Daoy (cell line): ENCODE measurements around the gene PRDX2. TPM values are rescaled to one million over a fixed set of nuclear protein-coding genes. Genes with fewer than 3 reads are reported as not detected.
"Not testable (repeated sequence)": the region's sequence is repeated elsewhere in the genome, so short reads cannot be mapped to it uniquely, and the experiment has no call there.

ENCODE experiments used
- DNase-seq: peaks from one replicate; pipeline ENCODE4 v3.0.0-alpha.2; 2015; ENCODE audit warnings: low read depth
- total RNA-seq: library from RNA; depleted of rRNA; stranded (reverse); fragments of >200 nt; shearing (Covaris generic); gene quantifications from 2 replicates; pipeline ENCODE4 v1.2.3, GENCODE V29; 2014; rRNA removed

The PRDX2 gene
- 81.7 and 99.3 TPM in 2 replicates for total RNA-seq

GRCh38 chr19:12801466-12802266, at the start of gene PRDX2, which contains the start of gene THSD8:
PRDX2 (minus strand) TSS chr19:12801800; CDS start chr19:12801261, 539 bp downstream.
THSD8 (plus strand) TSS chr19:12802069; CDS start chr19:12802072, 3 bp downstream.
- peak; percentile 70 for DNase-seq

- peak; percentile 91 for DNase-seq
Observed at GRCh38 chr19:12847159-12848139, 45.8 kb upstream of the PRDX2 start.

GRCh38 chr19:12846613-12847012, 45.0 kb upstream of the PRDX2 start:
- not testable (repeated sequence) for DNase-seq

- peak; percentile 54 for DNase-seq
Observed at GRCh38 chr19:12843999-12844732, 42.6 kb upstream of the PRDX2 start.

DNA sequence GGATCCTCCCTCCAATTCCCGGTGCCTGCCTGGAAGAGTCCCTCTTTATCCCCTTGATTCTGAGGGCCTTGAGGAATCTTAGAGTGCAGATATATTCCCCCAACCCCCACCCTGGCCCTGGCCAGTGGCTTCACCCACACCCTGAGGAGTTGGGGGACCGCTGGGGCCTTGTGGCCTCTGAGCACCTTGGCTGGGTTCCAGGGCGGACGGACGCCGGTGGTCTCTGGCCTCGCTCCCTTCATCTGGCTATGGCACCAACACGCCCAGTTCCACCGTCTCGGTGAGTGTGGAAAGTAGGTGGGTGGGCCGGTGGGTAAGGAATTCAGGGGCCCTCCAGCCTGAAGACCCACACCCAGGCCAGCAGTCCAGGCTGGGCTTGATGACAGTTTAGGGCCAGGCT, 41.7 kb upstream of the PRDX2 start:
- no peak for DNase-seq

- DNase-seq = no peak
Observed at GRCh38 chr19:12842511-12842910, 40.9 kb upstream of the PRDX2 start.

GRCh38 chr19:12841094-12841493, 39.5 kb upstream of the PRDX2 start:
- peak; percentile 61 for DNase-seq

- DNase-seq = peak; percentile 96
Observed at GRCh38 chr19:12840091-12841079, 38.8 kb upstream of the PRDX2 start.

- no peak for DNase-seq
Observed at GRCh38 chr19:12838886-12839756, 37.5 kb upstream of the PRDX2 start.

GRCh38 chr19:12838182-12838885, 36.7 kb upstream of the PRDX2 start, which contains the start of gene MAST1:
MAST1 (plus strand) TSS chr19:12838515; CDS start chr19:12838573, 58 bp downstream.
- peak; percentile 79 for DNase-seq

GRCh38 chr19:12837225-12837624, 35.6 kb upstream of the PRDX2 start:
- DNase-seq = peak; percentile 65

DNA sequence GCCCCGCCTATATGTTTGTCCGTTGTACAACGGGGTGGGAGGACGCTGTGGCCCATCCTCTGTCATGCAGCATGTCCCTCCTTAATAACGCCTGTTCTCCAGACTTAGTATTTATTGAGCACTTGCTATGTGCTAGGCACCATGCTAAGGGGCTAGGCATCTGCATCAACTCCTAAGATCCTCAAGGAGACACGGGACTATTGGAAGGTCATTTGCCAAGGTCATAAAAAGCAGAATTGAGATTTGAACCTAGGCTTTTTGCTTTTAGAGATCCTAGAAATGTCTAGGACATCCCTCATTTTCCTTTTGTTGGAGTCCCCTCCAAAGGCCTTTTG, 34.9 kb upstream of the PRDX2 start:
- no peak for DNase-seq

GRCh38 chr19:12834976-12835757, 33.6 kb upstream of the PRDX2 start:
- peak; percentile 54 for DNase-seq

GRCh38 chr19:12834566-12834943, 33.0 kb upstream of the PRDX2 start, which contains the start of gene RTBDN:
RTBDN (minus strand) TSS chr19:12834579; CDS start chr19:12829979, 4,600 bp downstream.
- peak; percentile 66 for DNase-seq

DNA sequence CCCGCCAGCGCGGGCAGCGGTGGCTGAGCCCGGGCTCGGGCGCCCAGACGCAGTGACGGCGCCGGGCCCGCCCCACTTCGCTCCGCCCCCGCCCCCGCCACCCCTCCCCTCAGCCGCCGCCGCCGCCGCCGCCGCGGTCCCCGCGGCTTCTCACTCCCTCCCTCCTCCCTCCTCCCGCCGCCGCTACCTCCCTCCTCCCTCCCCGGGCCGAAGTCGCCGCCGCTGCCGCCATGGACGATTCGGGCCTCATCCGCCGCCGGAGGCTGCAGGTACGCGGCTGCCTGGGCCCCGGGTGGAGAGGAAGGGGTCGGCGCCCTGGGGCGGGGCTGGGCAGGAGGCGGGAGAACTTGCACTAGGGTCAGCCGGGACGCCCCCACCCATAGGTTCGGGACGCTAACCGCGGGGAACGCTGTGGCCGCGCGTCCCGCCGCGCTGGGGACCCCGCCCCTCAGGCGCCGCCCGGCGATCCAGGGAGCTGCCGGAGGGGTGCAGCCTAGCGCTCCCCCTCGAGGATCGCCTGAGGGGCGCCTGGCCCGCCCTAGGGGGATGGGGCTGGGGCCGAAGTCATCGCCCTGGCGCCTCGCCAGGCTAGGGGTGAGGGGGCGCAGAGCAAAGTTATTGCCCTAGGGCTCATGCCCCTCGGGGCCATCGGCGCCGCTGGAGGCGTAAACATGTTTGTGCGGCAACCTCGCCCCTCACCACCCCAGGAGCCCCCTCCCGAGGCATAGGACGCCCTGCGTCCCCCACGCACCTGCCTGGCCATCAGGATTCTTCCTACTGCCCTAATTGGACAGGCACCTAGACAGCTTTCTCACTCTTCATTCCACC, 32.4 kb upstream of the PRDX2 start:
- peak; percentile 63 for DNase-seq

GRCh38 chr19:12833418-12833737, 31.8 kb upstream of the PRDX2 start:
- no peak for DNase-seq

- DNase-seq = peak; percentile 75
Observed at GRCh38 chr19:12828494-12828893, 26.9 kb upstream of the PRDX2 start.
